Tibial artery (tissue), 4 donors: ENCODE data around the gene ARMH3.

Source experiments
- DNase-seq, 2 donors: peaks; one replicate each; pipeline ENCODE4 v3.0.0-alpha.2; 2019
- H3K27ac ChIP-seq, 2 donors: fragments of 200-600 bp; sonication (generic) in 1 of 2; 1 replicate in 1 of 2; 2 replicates in 1 of 2; pipeline ENCODE4 v1.5.1; 2018 to 2019; ENCODE audit warnings: mild to moderate bottlenecking in 1 of 2
- H3K27me3 ChIP-seq, 2 donors: fragments of 200-600 bp; sonication (generic) in 1 of 2; one replicate each; pipeline versions ENCODE4 v1.5.1 to v1.6.0; 2016 to 2019
- H3K36me3 ChIP-seq, 3 donors: fragments of 200-600 bp; sonication (generic) in 2 of 3; one replicate each; pipeline ENCODE4 v1.5.1; 2016 to 2019; ENCODE audit warnings: mild to moderate bottlenecking in 2 of 3
- H3K4me1 ChIP-seq, 4 donors: fragments of 200-600 bp; sonication (generic) in 2 of 4; 1 replicate in 3 of 4; 2 replicates in 1 of 4; pipeline ENCODE4 v1.5.1; 2016 to 2019
- H3K4me3 ChIP-seq, 2 donors: fragments of 200-600 bp; sonication (generic) in 1 of 2; 1 replicate in 1 of 2; 2 replicates in 1 of 2; pipeline ENCODE4 v1.5.1; 2018 to 2019; ENCODE audit warnings: mild to moderate bottlenecking in 2 of 2
- H3K9me3 ChIP-seq, 3 donors: fragments of 200-600 bp; sonication (generic) in 1 of 3; one replicate each; pipeline ENCODE4 v1.5.1; 2016 to 2019
- intact Hi-C: fragments of 100-400 bp; cut with DNase I; formaldehyde crosslinking; loops from one replicate; pipeline ENCODE4 v1.15.0; 2023; ENCODE audit warnings: low total_unique reads
- TF ChIP-seq, protein P1 (sequence below), 2 experiments: fragments of 200-600 bp in 1 of 2; fragments of 450-650 bp in 1 of 2; IDR thresholded peaks; one replicate each; pipeline ENCODE4 v1.5.1; 2017 to 2019; ENCODE audit warnings: antibody characterized with exemption in 2 of 2, mild to moderate bottlenecking in 1 of 2, moderate library complexity in 1 of 2

The ARMH3 gene

DNA sequence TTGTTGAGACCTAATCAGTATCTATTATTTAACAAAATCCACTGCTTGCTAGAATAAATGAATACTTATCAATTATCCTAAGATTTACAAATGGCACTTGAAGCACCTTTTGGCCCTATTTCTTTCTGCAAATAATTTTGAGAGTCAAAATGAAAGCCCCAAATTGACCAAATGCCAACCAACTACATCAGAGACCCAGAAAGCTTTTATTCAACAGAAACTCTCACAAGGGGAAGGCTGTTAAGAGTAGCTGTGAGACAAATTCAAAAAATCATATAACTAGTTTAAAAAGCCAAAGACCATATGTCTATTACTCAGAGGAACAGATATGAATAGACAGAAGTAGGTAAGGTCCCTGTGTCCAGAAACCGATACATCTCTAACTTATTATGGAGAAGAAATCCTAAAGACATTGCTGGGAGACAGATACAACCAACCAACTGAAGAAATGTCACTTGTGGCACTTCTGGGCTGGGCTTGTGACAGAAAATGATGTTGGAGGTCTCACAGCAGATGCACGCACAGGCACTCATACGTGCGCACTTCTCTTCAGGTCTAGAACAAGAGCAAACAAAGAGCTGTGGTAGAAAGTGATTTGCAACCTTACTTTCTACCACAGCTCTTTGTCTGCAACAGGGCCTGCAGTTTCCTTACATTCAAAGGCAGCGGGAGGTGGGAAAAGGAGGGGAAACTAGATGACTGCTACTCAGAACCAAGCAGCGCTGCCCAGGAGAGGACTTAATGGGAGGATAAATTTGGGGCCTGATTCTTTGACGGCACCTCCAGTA is 153.7 kb downstream of the ARMH3 start:
- H3K4me3 ChIP-seq: no peak overlapping the region
- no peaks in the 10 kb centered on the region for H3K9me3 ChIP-seq
- TF ChIP-seq, protein P1, sequence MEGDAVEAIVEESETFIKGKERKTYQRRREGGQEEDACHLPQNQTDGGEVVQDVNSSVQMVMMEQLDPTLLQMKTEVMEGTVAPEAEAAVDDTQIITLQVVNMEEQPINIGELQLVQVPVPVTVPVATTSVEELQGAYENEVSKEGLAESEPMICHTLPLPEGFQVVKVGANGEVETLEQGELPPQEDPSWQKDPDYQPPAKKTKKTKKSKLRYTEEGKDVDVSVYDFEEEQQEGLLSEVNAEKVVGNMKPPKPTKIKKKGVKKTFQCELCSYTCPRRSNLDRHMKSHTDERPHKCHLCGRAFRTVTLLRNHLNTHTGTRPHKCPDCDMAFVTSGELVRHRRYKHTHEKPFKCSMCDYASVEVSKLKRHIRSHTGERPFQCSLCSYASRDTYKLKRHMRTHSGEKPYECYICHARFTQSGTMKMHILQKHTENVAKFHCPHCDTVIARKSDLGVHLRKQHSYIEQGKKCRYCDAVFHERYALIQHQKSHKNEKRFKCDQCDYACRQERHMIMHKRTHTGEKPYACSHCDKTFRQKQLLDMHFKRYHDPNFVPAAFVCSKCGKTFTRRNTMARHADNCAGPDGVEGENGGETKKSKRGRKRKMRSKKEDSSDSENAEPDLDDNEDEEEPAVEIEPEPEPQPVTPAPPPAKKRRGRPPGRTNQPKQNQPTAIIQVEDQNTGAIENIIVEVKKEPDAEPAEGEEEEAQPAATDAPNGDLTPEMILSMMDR (IDR thresholded peaks at IDR 0.05): no peak
- H3K27me3 ChIP-seq: no peaks in the 10 kb centered on the region
- peaks cover 5 to 21% (median 20%) of the 10 kb centered on the region in 3 donors for H3K36me3 ChIP-seq
- intact Hi-C loops: no loop called here
- DNase-seq: no peak
- no peaks in the 10 kb centered on the region for H3K4me1 ChIP-seq
- H3K27ac ChIP-seq: no peak overlapping the region

DNA sequence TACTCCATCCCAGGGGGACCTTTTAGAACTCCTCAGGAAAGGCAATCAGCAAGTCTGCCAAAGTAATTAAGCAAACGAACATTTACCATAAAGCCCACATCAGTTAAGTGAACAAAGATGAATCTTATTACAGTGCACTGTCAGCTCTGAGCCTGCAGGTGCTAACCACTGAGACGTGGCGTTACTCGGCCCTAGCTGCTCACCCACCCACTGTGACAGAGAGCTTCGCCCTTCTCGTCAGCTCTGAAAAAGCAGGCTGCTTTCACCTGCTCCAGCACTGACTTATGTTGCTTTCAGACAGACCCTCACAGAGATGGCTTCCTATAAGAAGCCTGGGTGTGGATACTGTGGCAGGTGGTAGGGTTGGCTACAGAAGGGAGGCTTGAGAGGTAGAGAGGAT is 154.6 kb downstream of the ARMH3 start:
- no peak for DNase-seq
- no peaks in the 10 kb centered on the region for H3K9me3 ChIP-seq
- no peak overlapping the region for H3K4me3 ChIP-seq
- no peaks in the 10 kb centered on the region for H3K4me1 ChIP-seq
- H3K27me3 ChIP-seq: no peaks in the 10 kb centered on the region
- intact Hi-C loops: no loop called here
- H3K36me3 ChIP-seq: peaks cover 5 to 21% (median 20%) of the 10 kb centered on the region in 3 donors
- TF ChIP-seq, protein P1 (IDR thresholded peaks at IDR 0.05): no peak
- no peak overlapping the region for H3K27ac ChIP-seq

DNA sequence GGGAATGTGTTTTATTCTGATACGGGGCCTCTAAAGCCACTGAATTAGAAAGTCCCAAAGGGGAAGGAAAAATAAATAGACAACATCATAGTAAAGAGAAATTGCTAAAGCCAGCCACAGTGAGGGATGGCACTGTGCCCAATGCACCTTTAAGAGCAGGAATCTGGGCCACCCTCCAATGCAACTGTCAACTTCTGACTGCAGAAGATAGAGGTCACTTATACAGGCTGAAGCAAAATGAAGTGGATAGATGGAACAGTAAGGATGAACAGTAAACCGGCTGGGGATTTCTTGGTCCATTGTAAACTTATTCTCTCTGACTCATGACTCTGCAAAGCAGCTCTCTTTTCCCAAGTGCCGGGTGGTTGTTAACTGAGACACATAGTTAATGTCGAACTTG is 158.3 kb downstream of the ARMH3 start:
- TF ChIP-seq, protein P1 (IDR thresholded peaks at IDR 0.05): no peak
- peaks cover 3 to 8% (median 3%) of the 10 kb centered on the region in 3 donors for H3K36me3 ChIP-seq
- no peak for DNase-seq
- no peaks in the 10 kb centered on the region for H3K27me3 ChIP-seq
- intact Hi-C loops: no loop called here
- no peaks in the 10 kb centered on the region for H3K4me1 ChIP-seq
- H3K4me3 ChIP-seq: no peak overlapping the region
- H3K27ac ChIP-seq: no peak overlapping the region
- no peaks in the 10 kb centered on the region for H3K9me3 ChIP-seq

DNA sequence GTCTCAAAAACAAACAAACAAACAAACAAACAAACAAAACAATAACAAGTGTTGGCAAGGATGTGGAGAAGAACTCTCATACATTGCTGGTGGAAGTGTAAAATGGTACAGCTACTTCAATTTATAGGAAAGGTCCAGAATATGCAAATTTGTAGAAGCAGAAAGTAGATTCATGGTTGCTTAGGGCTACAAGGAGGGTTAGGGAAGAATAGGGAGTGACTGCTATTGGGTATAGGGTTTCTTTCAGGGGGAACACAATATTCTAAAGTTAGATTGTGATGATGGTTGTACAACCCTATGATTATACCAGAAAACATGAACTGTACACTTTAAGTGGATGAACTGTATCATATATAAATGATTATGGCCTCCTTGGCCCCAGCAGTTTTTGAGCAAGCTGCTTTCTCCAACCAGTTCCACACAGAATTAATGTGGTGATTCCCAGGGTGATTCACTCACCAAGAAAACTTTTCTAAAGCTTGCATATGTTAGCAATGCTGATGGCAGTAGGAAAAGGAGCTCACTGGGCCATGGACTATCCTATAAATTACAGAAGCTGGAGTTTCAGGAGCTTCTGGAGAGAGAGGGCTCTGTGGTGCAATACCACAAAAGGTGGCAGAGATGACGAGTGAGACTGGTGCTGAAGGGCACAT is 159.6 kb downstream of the ARMH3 start:
- intact Hi-C loops: no loop called here
- Histone ChIP-seq H3K36me3 (peaks cover 0 to 3% (median 0%) of the 10 kb centered on the region in 3 donors), H3K4me1 (no peaks in the 10 kb centered on the region), H3K9me3 (no peaks in the 10 kb centered on the region), H3K4me3 (no peak overlapping the region), H3K27ac (no peak overlapping the region), H3K27me3 (no peaks in the 10 kb centered on the region)
- DNase-seq: no peak
- TF ChIP-seq, protein P1 (IDR thresholded peaks at IDR 0.05): no peak

DNA sequence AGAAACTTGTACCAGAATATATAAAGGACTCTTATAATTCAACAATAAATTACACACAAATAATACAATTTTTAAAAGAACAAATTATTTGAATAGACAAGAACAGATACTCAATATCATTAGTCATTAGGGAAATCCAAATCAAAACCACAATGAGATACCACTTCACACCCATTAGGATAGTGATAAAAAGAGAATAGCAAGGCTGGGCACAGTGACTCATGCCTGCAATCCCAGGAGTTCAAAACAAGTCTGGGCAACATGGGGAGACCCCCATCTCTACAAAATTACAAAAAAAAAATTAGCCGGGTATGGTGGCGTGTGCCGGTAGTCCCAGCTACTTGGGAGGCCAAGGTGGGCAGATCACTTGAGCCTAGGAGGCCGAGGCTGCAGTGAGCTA is 160.2 kb downstream of the ARMH3 start:
- TF ChIP-seq, protein P1 (IDR thresholded peaks at IDR 0.05): no peak
- intact Hi-C loops: no loop called here

More for the DNA sequence above, 160.2 kb downstream of the ARMH3 start:
- H3K9me3 ChIP-seq: no peaks in the 10 kb centered on the region
- H3K27me3 ChIP-seq: no peaks in the 10 kb centered on the region
- DNase-seq: no peak
- no peaks in the 10 kb centered on the region for H3K4me1 ChIP-seq
- H3K27ac ChIP-seq: no peak overlapping the region
- H3K36me3 ChIP-seq: no peaks in the 10 kb centered on the region
- no peak overlapping the region for H3K4me3 ChIP-seq
